Subcutaneous adipose tissue (tissue), 4 donors: ENCODE results near the gene MDFIC. TPM values are rescaled to one million over a fixed set of nuclear protein-coding genes. Genes with fewer than 3 reads are reported as not detected.

ENCODE experiments used
- CTCF ChIP-seq: fragments of 450-650 bp; IDR thresholded peaks from one replicate; pipeline ENCODE4 v1.5.1; 2016; ENCODE audit warnings: low read depth, mild to moderate bottlenecking, control low read depth, antibody characterized with exemption, moderate library complexity
- total RNA-seq, 4 donors: library from RNA; depleted of rRNA; stranded (reverse); fragments of >200 nt; gene quantifications; one replicate each; pipeline ENCODE4 v1.1.0, GENCODE V29; 2016

Gene MDFIC
- total RNA-seq, 4 donors from 2014 or later: 104 to 132 (median 123) TPM

- TF ChIP-seq CTCF: no peak
Observed at GRCh38 chr7:115054478-115055065, 132.7 kb downstream of the MDFIC start.

GRCh38 chr7:115056019-115056418 is 134.1 kb downstream of the MDFIC start:
- TF ChIP-seq CTCF: no peak

GRCh38 chr7:115058726-115059125 is 136.8 kb downstream of the MDFIC start:
- TF ChIP-seq CTCF: no peak

- no peak for TF ChIP-seq CTCF
Observed at GRCh38 chr7:115059321-115059720, 137.4 kb downstream of the MDFIC start.

- TF ChIP-seq CTCF: no peak
Observed at GRCh38 chr7:115060095-115060870, 138.4 kb downstream of the MDFIC start.

- no peak for TF ChIP-seq CTCF
Observed at GRCh38 chr7:115066050-115066449, 144.2 kb downstream of the MDFIC start.

GRCh38 chr7:115066634-115067033 is 144.7 kb downstream of the MDFIC start:
- TF ChIP-seq CTCF: no peak
